Gastroesophageal sphincter (tissue), 2 donors: ENCODE results near the gene STIM2.

Source experiments
- EP300 ChIP-seq: sonication (generic); formaldehyde crosslinking; IDR thresholded peaks from one replicate; pipeline ENCODE4 v1.6.1; 2017; ENCODE audit warnings: antibody characterized with exemption, mild to moderate bottlenecking
- POLR2A ChIP-seq, 2 donors: fragments of 450-650 bp; IDR thresholded peaks; one replicate each; pipeline ENCODE4 v1.6.1; 2017; ENCODE audit warnings: antibody characterized with exemption in 2 of 2, mild to moderate bottlenecking in 2 of 2, moderate library complexity in 1 of 2

DNA sequence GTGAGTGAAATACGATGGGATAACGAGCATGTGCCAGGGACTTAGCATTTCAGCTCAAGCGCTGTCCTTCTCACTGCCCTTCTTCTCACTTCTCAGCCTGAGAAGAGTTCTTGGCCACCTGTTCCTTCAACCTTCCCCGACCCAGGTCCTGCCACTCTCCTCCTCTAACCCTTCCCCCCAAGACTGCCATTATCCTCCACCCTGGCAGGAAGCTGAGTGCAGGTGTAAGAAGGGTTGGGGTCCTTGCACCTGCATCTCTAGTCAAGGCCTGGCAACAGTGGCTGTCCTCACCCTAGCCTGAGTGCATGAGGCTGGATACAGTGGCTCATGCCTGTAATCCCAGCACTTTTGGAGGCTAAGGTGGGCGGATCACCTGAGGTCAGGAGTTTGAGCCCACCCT lies 19.9 kb upstream of the STIM2 start:
- no peak for TF ChIP-seq EP300
- no peak for TF ChIP-seq POLR2A (IDR thresholded peaks at IDR 0.05)
